Esophagus muscularis mucosa (tissue), 4 donors: ENCODE measurements around the gene ZMYND10. TPM values are rescaled to one million over a fixed set of nuclear protein-coding genes. Genes with fewer than 3 reads are reported as not detected.

Experiments used
- DNase-seq: peaks from one replicate; pipeline ENCODE4 v3.0.0-alpha.2; 2017; ENCODE audit errors: extremely low spot score
- H3K27ac ChIP-seq, 4 donors: fragments of 200-600 bp; sonication (generic); replicated peaks in 1 of 4; 1 replicate in 3 of 4; 2 replicates in 1 of 4; pipeline ENCODE4 v1.5.1; 2016 to 2019; ENCODE audit warnings: mild to moderate bottlenecking in 1 of 4
- H3K27me3 ChIP-seq, 4 donors: fragments of 200-600 bp; sonication (generic); one replicate each; pipeline versions ENCODE4 v1.5.1 to v1.6.0; 2016 to 2019
- H3K36me3 ChIP-seq, 4 donors: fragments of 200-600 bp; sonication (generic); one replicate each; pipeline ENCODE4 v1.5.1; 2016 to 2019
- H3K4me1 ChIP-seq, 4 donors: fragments of 200-600 bp; sonication (generic); one replicate each; pipeline ENCODE4 v1.5.1; 2016 to 2019
- H3K4me3 ChIP-seq, 4 donors: fragments of 200-600 bp; sonication (generic); 1 replicate in 2 of 4; 2 replicates in 2 of 4; pipeline ENCODE4 v1.5.1; 2016 to 2019; ENCODE audit warnings: mild to moderate bottlenecking in 4 of 4, moderate library complexity in 1 of 4
- H3K9me3 ChIP-seq, 4 donors: fragments of 200-600 bp; sonication (generic); 1 replicate in 3 of 4; 2 replicates in 1 of 4; pipeline ENCODE4 v1.5.1; 2016 to 2019
- EP300 ChIP-seq: sonication (generic); formaldehyde crosslinking; IDR thresholded peaks from one replicate; pipeline ENCODE4 v1.6.1; 2017; ENCODE audit warnings: antibody characterized with exemption
- POLR2A ChIP-seq: fragments of 450-650 bp; IDR thresholded peaks from one replicate; pipeline ENCODE4 v1.6.1; 2017; ENCODE audit warnings: antibody characterized with exemption, moderate library complexity, mild to moderate bottlenecking, low read depth
- POLR2AphosphoS5 ChIP-seq, 2 donors: sonication (generic); formaldehyde crosslinking; IDR thresholded peaks; one replicate each; pipeline ENCODE4 v1.6.1; 2017; ENCODE audit warnings: antibody characterized with exemption in 2 of 2
- WGBS: methylation state at CpG from one replicate; pipeline ENCODE4 v1.1.5; 2018; 5-methylcytosine and 5-hydroxymethylcytosine counted together
- intact Hi-C: fragments of 100-400 bp; cut with DNase I; formaldehyde crosslinking; loops from one replicate; pipeline ENCODE4 v1.15.1; 2023
- total RNA-seq, 4 donors: library from RNA; depleted of rRNA; stranded (reverse); fragments of >200 nt; gene quantifications; one replicate each; pipeline versions ENCODE4 v1.1.0 to v1.2.1, GENCODE V29; 2016
- TF ChIP-seq, protein P1 (sequence below), 3 experiments: fragments of 200-600 bp in 2 of 3; fragments of 450-650 bp in 1 of 3; sonication (generic) in 2 of 3; IDR thresholded peaks; one replicate each; pipeline ENCODE4 v1.5.1; 2017 to 2019; ENCODE audit warnings: antibody characterized with exemption in 3 of 3, mild to moderate bottlenecking in 2 of 3, moderate library complexity in 1 of 3

Gene ZMYND10
- total RNA-seq, 4 donors from 2014 or later: 0.50 to 0.57 (median 0.52) TPM; not detected in 1

DNA sequence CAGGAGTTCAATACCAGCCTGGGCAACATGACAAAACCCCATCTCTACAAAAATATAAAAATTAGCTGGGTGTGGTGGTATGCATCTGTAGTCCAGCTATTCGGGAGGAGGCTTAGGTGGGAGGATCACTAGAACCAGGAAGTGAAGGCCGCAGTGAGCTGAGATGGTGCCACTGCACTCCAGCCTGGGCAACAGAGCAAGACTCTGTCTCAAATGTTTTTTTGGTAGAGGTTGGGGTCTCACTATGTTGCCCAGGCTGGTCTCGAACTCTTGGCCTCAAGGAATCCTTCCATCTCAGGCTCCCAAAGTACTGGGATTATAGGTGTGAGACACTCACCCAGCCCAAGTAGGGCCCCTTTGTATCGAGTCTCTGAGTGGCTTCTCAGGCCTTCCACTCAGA, 51.4 kb downstream of the ZMYND10 start:
- no peak for DNase-seq
- Histone ChIP-seq H3K4me1 (peaks cover 32 to 54% (median 42%) of the 10 kb centered on the region in 4 donors), H3K27ac (no peak overlapping the region), H3K9me3 (no peaks in the 10 kb centered on the region), H3K36me3 (peaks cover 14 to 24% (median 15%) of the 10 kb centered on the region in 4 donors), H3K27me3 (no peaks in the 10 kb centered on the region), H3K4me3 (no peak overlapping the region)
- TF ChIP-seq POLR2AphosphoS5 (IDR thresholded peaks at IDR 0.05) (no peak), EP300 (no peak), POLR2A (no peak)
- TF ChIP-seq, protein P1, sequence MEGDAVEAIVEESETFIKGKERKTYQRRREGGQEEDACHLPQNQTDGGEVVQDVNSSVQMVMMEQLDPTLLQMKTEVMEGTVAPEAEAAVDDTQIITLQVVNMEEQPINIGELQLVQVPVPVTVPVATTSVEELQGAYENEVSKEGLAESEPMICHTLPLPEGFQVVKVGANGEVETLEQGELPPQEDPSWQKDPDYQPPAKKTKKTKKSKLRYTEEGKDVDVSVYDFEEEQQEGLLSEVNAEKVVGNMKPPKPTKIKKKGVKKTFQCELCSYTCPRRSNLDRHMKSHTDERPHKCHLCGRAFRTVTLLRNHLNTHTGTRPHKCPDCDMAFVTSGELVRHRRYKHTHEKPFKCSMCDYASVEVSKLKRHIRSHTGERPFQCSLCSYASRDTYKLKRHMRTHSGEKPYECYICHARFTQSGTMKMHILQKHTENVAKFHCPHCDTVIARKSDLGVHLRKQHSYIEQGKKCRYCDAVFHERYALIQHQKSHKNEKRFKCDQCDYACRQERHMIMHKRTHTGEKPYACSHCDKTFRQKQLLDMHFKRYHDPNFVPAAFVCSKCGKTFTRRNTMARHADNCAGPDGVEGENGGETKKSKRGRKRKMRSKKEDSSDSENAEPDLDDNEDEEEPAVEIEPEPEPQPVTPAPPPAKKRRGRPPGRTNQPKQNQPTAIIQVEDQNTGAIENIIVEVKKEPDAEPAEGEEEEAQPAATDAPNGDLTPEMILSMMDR (IDR thresholded peaks at IDR 0.05): no peak
- intact Hi-C loops: no loop called here
- WGBS: 100% methylated on average over 4 of the region's 4 CpGs

DNA sequence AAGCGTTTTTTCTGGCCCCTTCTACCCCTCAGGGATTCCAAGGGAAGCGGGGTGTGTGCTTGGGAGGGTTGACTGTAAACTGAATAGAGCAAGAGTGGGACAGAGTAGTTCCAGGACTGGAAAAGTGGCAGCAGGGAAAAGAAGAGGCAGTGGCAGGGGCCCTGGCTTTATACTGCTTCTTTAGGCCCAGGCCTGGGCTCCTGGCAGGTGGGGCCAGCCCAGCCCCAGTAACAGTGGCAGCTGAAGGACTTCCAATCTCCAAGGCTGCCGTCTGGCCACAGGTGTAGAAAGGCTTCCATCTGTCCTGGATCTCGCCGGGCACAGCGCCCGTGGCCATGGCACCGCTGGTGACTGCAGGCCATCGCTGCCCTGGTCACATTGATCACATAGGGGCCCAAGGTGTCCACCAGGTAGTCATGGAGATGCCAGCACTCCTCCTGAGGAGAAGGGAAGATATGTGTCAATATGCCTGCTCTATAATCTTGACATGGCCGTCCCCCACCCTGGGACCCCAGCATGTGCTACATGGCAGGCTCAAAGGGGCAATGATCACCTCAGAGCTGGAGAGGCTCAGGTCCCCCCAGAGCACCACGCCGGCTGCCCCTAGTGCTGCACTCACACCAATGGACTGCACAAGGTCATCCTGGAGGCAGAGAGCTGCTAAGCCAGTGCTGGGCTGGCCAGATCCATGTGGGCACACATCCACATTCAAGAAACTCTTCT, 52.3 kb downstream of the ZMYND10 start:
- Histone ChIP-seq H3K9me3 (no peaks in the 10 kb centered on the region), H3K4me3 (peak overlapping the region; percentile 82 to 99 (median 94)), H3K27me3 (no peaks in the 10 kb centered on the region), H3K27ac (peak overlapping the region; percentile 87 to 95 (median 92)), H3K4me1 (peaks cover 25 to 46% (median 34%) of the 10 kb centered on the region in 4 donors), H3K36me3 (peaks cover 23 to 32% (median 24%) of the 10 kb centered on the region in 4 donors)
- TF ChIP-seq EP300 (no peak), POLR2AphosphoS5 (IDR thresholded peaks at IDR 0.05) (no peak), POLR2A (no peak)
- TF ChIP-seq, protein P1 (IDR thresholded peaks at IDR 0.05): no peak
- 72% methylated on average over 10 of the region's 12 CpGs for WGBS
- DNase-seq: no peak
- intact Hi-C loops: no loop called here

DNA sequence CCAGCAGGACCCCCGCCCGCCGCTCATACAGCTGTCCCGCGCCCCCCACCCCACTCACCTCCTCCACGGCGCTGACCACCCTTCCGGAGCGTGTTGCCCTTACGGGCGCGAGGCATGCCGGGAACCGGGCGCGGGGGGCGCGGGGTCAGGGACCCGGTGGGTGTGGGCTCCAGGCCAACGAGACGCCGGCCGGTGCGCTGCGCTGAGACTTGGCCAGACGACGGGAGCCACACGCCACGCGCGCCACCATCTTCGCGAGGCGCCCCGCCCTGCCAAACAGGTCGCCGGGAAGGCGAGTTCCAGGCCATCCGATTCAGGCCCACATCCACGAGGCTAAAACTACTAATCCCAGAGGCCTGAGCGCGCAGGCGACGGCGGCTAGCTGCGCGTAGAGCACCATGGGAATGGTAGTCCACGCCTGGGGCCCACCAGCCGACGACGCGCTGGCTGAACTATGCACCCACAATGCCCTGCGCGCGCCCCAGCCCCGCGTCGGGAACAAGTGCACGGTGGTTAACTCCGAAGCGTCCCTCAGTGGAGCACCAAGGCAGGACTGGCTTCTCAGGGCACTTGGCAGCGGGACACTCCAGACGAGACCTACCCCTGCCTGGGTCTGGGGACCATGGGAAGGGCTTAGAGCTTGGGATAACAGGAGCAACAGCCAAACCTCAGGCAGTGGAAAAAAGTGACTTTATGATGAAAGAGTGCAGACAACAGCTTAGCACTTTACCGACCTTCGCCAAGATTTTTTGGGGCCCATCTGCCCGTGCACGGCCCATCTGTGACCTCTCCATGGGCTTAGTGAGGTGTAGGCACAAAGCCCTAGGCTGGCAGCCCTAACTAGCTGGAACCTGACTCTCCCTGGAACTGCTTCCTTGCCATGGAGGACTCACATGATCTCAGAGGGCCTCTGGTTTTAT, 53.1 kb downstream of the ZMYND10 start, which contains the start of gene IFRD2:
Gene IFRD2 (minus strand): TSS at position 271 of the 920 bp plus-strand sequence. CDS start 155 bp downstream, at position 116.
- peak; percentile 99 for DNase-seq
- 0% methylated on average over 40 of the region's 67 CpGs for WGBS
- intact Hi-C loops: no loop called here

More for the DNA sequence above, 53.1 kb downstream of the ZMYND10 start, which contains the start of gene IFRD2:
- Histone ChIP-seq H3K9me3 (no peaks in the 10 kb centered on the region), H3K36me3 (peaks cover 30 to 40% (median 32%) of the 10 kb centered on the region in 4 donors), H3K27ac (peak within 1 kb of the TSS; percentile 87 to 95 (median 92)), H3K27me3 (no peaks in the 10 kb centered on the region), H3K4me3 (peak within 1 kb of the TSS; percentile 82 to 99 (median 94)), H3K4me1 (peaks cover 26 to 38% (median 28%) of the 10 kb centered on the region in 4 donors)
- TF ChIP-seq POLR2A (peak; percentile 79), POLR2AphosphoS5 (IDR thresholded peaks at IDR 0.05) (peak; percentile 90 to 97), EP300 (no peak)

Other genes with a start within 250 kb of the ZMYND10 start
- 10 to 100 TPM; 11.9 to 46.5 (median 23.3) TPM for gene SEMA3F, start 190.4 kb downstream of the ZMYND10 start, total RNA-seq
- not detected for gene GNAT1, start 154.1 kb downstream of the ZMYND10 start, total RNA-seq
- gene SLC38A3, start 140.5 kb downstream of the ZMYND10 start, total RNA-seq: under 1 TPM in 2 of 4 donors, not detected in 2; 0.11 to 0.39 TPM
- gene GNAI2, start 109.5 kb downstream of the ZMYND10 start, total RNA-seq: 100 to 1,000 TPM; 149 to 297 (median 239) TPM
- 10 to 100 TPM; 37.4 to 66.6 (median 46.4) TPM for gene SEMA3B, start 76.6 kb downstream of the ZMYND10 start, total RNA-seq
- not detected for gene LSMEM2, start 66.6 kb downstream of the ZMYND10 start, total RNA-seq
- gene IFRD2, start 53.3 kb downstream of the ZMYND10 start, total RNA-seq: 100 to 1,000 TPM in 1 of 4 donors, 10 to 100 TPM in 3; 49.4 to 106 (median 85.8) TPM
- gene HYAL3, start 46.3 kb downstream of the ZMYND10 start, total RNA-seq: 1 to 10 TPM; 2.1 to 6.7 (median 3.4) TPM
- gene NAA80, start 46.3 kb downstream of the ZMYND10 start, total RNA-seq: 1 to 10 TPM; 6.8 to 9.5 (median 8.0) TPM
- gene HYAL1, start 42.2 kb downstream of the ZMYND10 start, total RNA-seq: 10 to 100 TPM in 1 of 4 donors, 1 to 10 TPM in 3; 8.3 to 15.6 (median 9.0) TPM
- gene HYAL2, start 23.0 kb downstream of the ZMYND10 start, total RNA-seq: 100 to 1,000 TPM in 2 of 4 donors, 10 to 100 TPM in 2; 37.4 to 114 (median 97.2) TPM
- gene TUSC2, start 17.5 kb downstream of the ZMYND10 start, total RNA-seq: 10 to 100 TPM; 18.7 to 40.6 (median 37.5) TPM
- 10 to 100 TPM; 28.7 to 44.2 (median 33.2) TPM for gene RASSF1, start 4.9 kb downstream of the ZMYND10 start, total RNA-seq
- gene NPRL2, start 5.0 kb upstream of the ZMYND10 start, total RNA-seq: 10 to 100 TPM; 10.4 to 16.7 (median 14.2) TPM
- 10 to 100 TPM in 1 of 4 donors, 1 to 10 TPM in 3; 5.4 to 12.4 (median 8.1) TPM for gene CYB561D2, start 5.1 kb upstream of the ZMYND10 start, total RNA-seq
- gene TMEM115, start 13.8 kb upstream of the ZMYND10 start, total RNA-seq: 10 to 100 TPM; 37.0 to 85.6 (median 66.3) TPM
- gene CACNA2D2, start 157.9 kb upstream of the ZMYND10 start, total RNA-seq: 1 to 10 TPM in 2 of 4 donors, under 1 TPM in 2; 0.84 to 2.8 (median 1.1) TPM
- gene C3orf18, start 222.0 kb upstream of the ZMYND10 start, total RNA-seq: 10 to 100 TPM; 13.6 to 23.8 (median 18.9) TPM
- gene HEMK1, start 223.8 kb upstream of the ZMYND10 start, total RNA-seq: 10 to 100 TPM in 1 of 4 donors, 1 to 10 TPM in 3; 4.6 to 10.6 (median 6.3) TPM